Activated T-cell treated with anti-CD3 and anti-CD28 coated beads, Interleukin-2, amount 50 U/mL, for 48 hours (primary cell): ENCODE measurements around the gene SSR1.
"Not testable (repeated sequence)": the region's sequence is repeated elsewhere in the genome, so short reads cannot be mapped to it uniquely, and the experiment has no call there.

ENCODE experiments used
- DNase-seq, 2 experiments: peaks; one replicate each; pipeline ENCODE4 v3.0.0-alpha.2; 2020

The SSR1 gene

GRCh38 chr6:7274525-7274924, 38.5 kb downstream of the SSR1 start:
- peak in 1 of 2 experiments; percentile 3 for DNase-seq

- peak; percentile 12 to 15 for DNase-seq
Observed at GRCh38 chr6:7273709-7274108, 39.3 kb downstream of the SSR1 start.

- peak in 1 of 2 experiments; percentile 4 for DNase-seq
Observed at GRCh38 chr6:7271205-7271534, 41.8 kb downstream of the SSR1 start.

- peak; percentile 4 to 6 for DNase-seq
Observed at GRCh38 chr6:7270320-7271204, 42.4 kb downstream of the SSR1 start.

- no peak for DNase-seq
Observed at GRCh38 chr6:7269816-7270215, 43.2 kb downstream of the SSR1 start.

- peak in 1 of 2 experiments; percentile 9 for DNase-seq
Observed at GRCh38 chr6:7268816-7269555, 44.0 kb downstream of the SSR1 start.

GRCh38 chr6:7268362-7268761, 44.6 kb downstream of the SSR1 start:
- DNase-seq = peak in 1 of 2 experiments; percentile 7

GRCh38 chr6:7267466-7268091, 45.4 kb downstream of the SSR1 start:
- peak in 1 of 2 experiments; percentile 17 for DNase-seq

- peak in 1 of 2 experiments; percentile 4 for DNase-seq
Observed at GRCh38 chr6:7267071-7267465, 45.9 kb downstream of the SSR1 start.

GRCh38 chr6:7265385-7265726, 47.6 kb downstream of the SSR1 start:
- DNase-seq = peak in 1 of 2 experiments; percentile 6

GRCh38 chr6:7264686-7265384, 48.2 kb downstream of the SSR1 start:
- DNase-seq = no peak

- DNase-seq = no peak
Observed at GRCh38 chr6:7264041-7264440, 49.0 kb downstream of the SSR1 start.

GRCh38 chr6:7263519-7263805, 49.5 kb downstream of the SSR1 start:
- DNase-seq = not testable (repeated sequence)

- no peak for DNase-seq
Observed at GRCh38 chr6:7262746-7263518, 50.1 kb downstream of the SSR1 start.

GRCh38 chr6:7261852-7262461, 51.0 kb downstream of the SSR1 start:
- no peak for DNase-seq

GRCh38 chr6:7261032-7261841, 51.8 kb downstream of the SSR1 start:
- peak; percentile 61 to 64 for DNase-seq

- no peak for DNase-seq
Observed at GRCh38 chr6:7260291-7261031, 52.5 kb downstream of the SSR1 start.

- no peak for DNase-seq
Observed at GRCh38 chr6:7258231-7258763, 54.7 kb downstream of the SSR1 start.

- DNase-seq = no peak
Observed at GRCh38 chr6:7257521-7258230, 55.3 kb downstream of the SSR1 start.
